HepG2 (cell line): ENCODE data around the gene ATG4B. TPM values are rescaled to one million over a fixed set of nuclear protein-coding genes. Genes with fewer than 3 reads are reported as not detected.
A peak's percentile ranks its signal among the peaks of the same experiment; 100 is the strongest.

Experiments
- ATAC-seq: fragments of 200-7000 bp; cut with Tn5 transposase; 3 replicates; pipeline ENCODE4 v1.9.1; 2020; ENCODE audit warnings: mild to moderate bottlenecking, moderate library complexity
- BruUV-seq: library from RNA; stranded (reverse); fragments of 400-500 nt; replicated peaks from 2 replicates; lab custom pipeline; 2021; lab: Mats Ljungman, UMichigan
- CTCF ChIA-PET: fragments of 300-600 bp; formaldehyde crosslinking; extraction: SDS; loops from one replicate; lab custom pipeline; 2021; ENCODE audit warnings: low total read pairs, inconsistent platforms, low intra/inter-chr PET ratio; lab: Yijun Ruan, JAX
- POLR2A ChIA-PET: fragments of 350-600 bp; sonication (Branson Sonifier 250); formaldehyde crosslinking; loops from one replicate; lab custom pipeline; 2020; ENCODE audit warnings: antibody characterized with exemption, inconsistent platforms; lab: Yijun Ruan, JAX
- DNase-seq: peaks from one replicate; pipeline ENCODE4 v3.0.0-alpha.2; 2015; ENCODE audit warnings: low spot score
- FAIRE-seq: peaks from 3 replicates; lab custom pipeline; 2011; peaks lifted over from hg19 to GRCh38; lab: Jason Lieb, UNC
- H2AFZ ChIP-seq: one replicate; pipeline ENCODE4 v1.6.1; 2011; ENCODE audit warnings: low read length, inconsistent platforms
- H3K27ac ChIP-seq: fragments of 300-600 bp; 3 replicates; pipeline ENCODE4 v1.8.0; 2011; ENCODE audit warnings: mixed run types, mild to moderate bottlenecking, mixed read lengths, low read length, inconsistent platforms; ENCODE audit not compliant: insufficient read depth; ENCODE audit errors: extremely low read length
- H3K27me3 ChIP-seq, 2 experiments: fragments of 200-600 bp in 1 of 2; 2 replicates in 1 of 2; 3 replicates in 1 of 2; pipeline versions ENCODE4 v1.6.0 to v1.8.0; 2011; ENCODE audit warnings: low read length in 2 of 2, mild to moderate bottlenecking in 2 of 2, moderate library complexity in 2 of 2, inconsistent platforms in 1 of 2; ENCODE audit not compliant: insufficient read depth in 2 of 2, control insufficient read depth in 1 of 2
- H3K36me3 ChIP-seq, 2 experiments: fragments of 200-600 bp in 1 of 2; replicated peaks in 1 of 2; 2 replicates in 1 of 2; 3 replicates in 1 of 2; pipeline versions ENCODE4 v1.5.1 to v1.8.0; 2011; ENCODE audit warnings: low read length in 2 of 2, inconsistent platforms in 1 of 2; ENCODE audit not compliant: insufficient read depth in 2 of 2, control insufficient read depth in 1 of 2
- H3K4me1 ChIP-seq: 2 replicates; pipeline ENCODE4 v1.5.1; 2012; ENCODE audit warnings: low read length, inconsistent platforms; ENCODE audit not compliant: insufficient read depth
- H3K4me2 ChIP-seq: 2 replicates; pipeline ENCODE4 v1.6.0; 2011; ENCODE audit warnings: low read depth, low read length, inconsistent platforms
- H3K4me3 ChIP-seq, 3 experiments: fragments of 200-600 bp in 1 of 3; sonication (generic), shearing (Covaris generic) in 1 of 3; replicated peaks in 1 of 3; 2 replicates each; pipeline ENCODE4 v1.5.1; 2011 to 2016; ENCODE audit warnings: low read length in 3 of 3, inconsistent platforms in 2 of 3, low read depth in 2 of 3, mild to moderate bottlenecking in 2 of 3, control low read depth in 1 of 3, mixed read lengths in 1 of 3; ENCODE audit not compliant: insufficient read depth in 1 of 3
- H3K79me2 ChIP-seq: one replicate; pipeline ENCODE4 v1.6.1; 2011; ENCODE audit warnings: low read length, inconsistent platforms; ENCODE audit not compliant: insufficient read depth
- H3K9ac ChIP-seq: 2 replicates; pipeline ENCODE4 v1.6.0; 2011; ENCODE audit warnings: mild to moderate bottlenecking, low read depth, low read length, inconsistent platforms; ENCODE audit not compliant: insufficient read depth
- H3K9me3 ChIP-seq: 2 replicates; pipeline ENCODE4 v1.5.1; 2012; ENCODE audit warnings: mild to moderate bottlenecking, low read length
- H4K20me1 ChIP-seq: 2 replicates; pipeline ENCODE4 v1.6.0; 2011; ENCODE audit warnings: inconsistent platforms, mild to moderate bottlenecking, low read length, moderate library complexity; ENCODE audit not compliant: insufficient read depth
- AHR ChIP-seq: IDR thresholded peaks from 2 replicates; pipeline ENCODE4 v1.6.1; 2018; ENCODE audit warnings: missing genetic modification reagents, missing compliant biosample characterization
- ATRX ChIP-seq: sonication (generic); formaldehyde crosslinking; IDR thresholded peaks from 2 replicates; pipeline ENCODE4 v1.4.0; 2020; ENCODE audit warnings: missing genetic modification reagents, borderline replicate concordance
- MIXL1 ChIP-seq: IDR thresholded peaks from 2 replicates; pipeline ENCODE4 v1.6.1; 2016
- PRMT3 ChIP-seq: sonication (generic); formaldehyde crosslinking; IDR thresholded peaks from 2 replicates; pipeline ENCODE4 v1.8.1; 2022; ENCODE audit warnings: low read depth, mild to moderate bottlenecking, moderate library complexity, missing genetic modification reagents, borderline replicate concordance
- SP4 ChIP-seq: sonication (generic); formaldehyde crosslinking; IDR thresholded peaks from 2 replicates; pipeline ENCODE4 v1.8.1; 2023; ENCODE audit warnings: mild to moderate bottlenecking, missing genetic modification reagents
- ZFP1 ChIP-seq: IDR thresholded peaks from 2 replicates; pipeline ENCODE4 v1.6.1; 2016
- ZNF256 ChIP-seq: sonication (generic); formaldehyde crosslinking; conservative IDR thresholded peaks from 2 replicates; pipeline ENCODE4 v1.4.0; 2020; ENCODE audit warnings: missing genetic modification reagents
- ZNF577 ChIP-seq: sonication (generic); formaldehyde crosslinking; IDR thresholded peaks from 2 replicates; pipeline ENCODE4 v1.4.0; 2020; ENCODE audit warnings: mild to moderate bottlenecking, low read depth, missing genetic modification reagents, borderline replicate concordance
- ZNF709 ChIP-seq: sonication (generic); formaldehyde crosslinking; IDR thresholded peaks from 2 replicates; pipeline ENCODE4 v1.5.0; 2020; ENCODE audit warnings: mild to moderate bottlenecking, missing genetic modification reagents
- WGBS: methylation state at CpG from one replicate; pipeline ENCODE4 v1.1.6; 2017; ENCODE audit warnings: low lambda C conversion rate; 5-methylcytosine and 5-hydroxymethylcytosine counted together
- in situ Hi-C: cut with HindIII; loops from 2 replicates; pipeline ENCODE4 v1.10.0; 2017; ENCODE audit warnings: low pct_unique_long_range_greater_than_20kb; ENCODE audit not compliant: extremely low pct_ligation_motif_present
- intact Hi-C: fragments of 100-400 bp; cut with micrococcal nuclease; formaldehyde crosslinking; loops from one replicate; pipeline ENCODE4 v1.10.0; 2022; ENCODE audit not compliant: unreplicated experiment
- polyA plus RNA-seq, 8 experiments: library from polyadenylated mRNA; depleted of rRNA in 3 of 8; stranded (reverse) in 7 of 8; unstranded in 1 of 8; fragments of >200 nt; fragmentation: Illumina TruSeq in 4 of 8; extraction: Trizol in 4 of 8; gene quantifications; 2 replicates each; pipeline versions ENCODE4 v1.2.1 to v1.2.3, GENCODE V29; 2011 to 2016; ENCODE audit warnings: low read depth in 4 of 8, missing spikeins in 1 of 8, mixed read lengths in 1 of 8; ENCODE audit not compliant: insufficient read depth in 1 of 8
- total RNA-seq, 5 experiments: library from RNA; depleted of rRNA; stranded (reverse); fragments of >200 nt; fragmentation: Illumina TruSeq; extraction: Trizol; gene quantifications; 2 replicates each; pipeline ENCODE4 v1.2.3, GENCODE V29; 2016; ENCODE audit warnings: low read depth in 1 of 5
- TF ChIP-seq, protein P1 (sequence below): sonication (generic); formaldehyde crosslinking; IDR thresholded peaks from 2 replicates; pipeline ENCODE4 v1.5.0; 2020; ENCODE audit warnings: missing genetic modification reagents
- TF ChIP-seq, protein P2 (sequence below): sonication (generic); formaldehyde crosslinking; IDR thresholded peaks from 2 replicates; pipeline ENCODE4 v1.4.0; 2020; ENCODE audit warnings: missing genetic modification reagents
- TF ChIP-seq, protein P3 (sequence below): sonication (generic); formaldehyde crosslinking; IDR thresholded peaks from 2 replicates; pipeline ENCODE4 v1.4.0; 2020; ENCODE audit warnings: missing genetic modification reagents
- TF ChIP-seq, protein P4 (sequence below): sonication (generic); formaldehyde crosslinking; IDR thresholded peaks from 2 replicates; pipeline ENCODE4 v1.4.0; 2020; ENCODE audit warnings: missing genetic modification reagents, borderline replicate concordance

Gene ATG4B
- total and polyA plus RNA-seq, 2 of the 13 experiments (the other 11 are each of a cell fraction or from before 2014, with no cell fraction given) = 95.5 to 239 TPM

DNA sequence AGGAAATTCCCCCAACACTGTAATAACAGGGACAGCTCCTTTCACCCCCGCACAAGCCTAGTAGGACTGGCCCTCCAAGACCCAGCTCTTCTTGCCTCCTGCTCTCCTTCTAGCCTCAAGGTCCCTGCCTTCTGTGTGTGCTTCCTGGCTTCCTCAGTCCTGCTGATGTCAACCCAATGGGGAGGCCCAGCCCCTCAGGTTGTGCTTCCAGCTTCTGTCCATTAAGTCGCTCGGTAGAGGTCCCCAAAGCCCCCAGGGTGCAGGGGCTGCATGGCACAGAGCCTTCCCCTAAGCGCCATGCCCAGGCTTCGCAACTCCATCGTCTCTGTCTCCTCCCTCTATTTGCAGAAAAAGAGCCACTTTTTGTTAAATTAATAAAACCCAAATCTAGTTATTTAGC, 39.9 kb upstream of the ATG4B start (continued):
- TF ChIP-seq, protein P1, sequence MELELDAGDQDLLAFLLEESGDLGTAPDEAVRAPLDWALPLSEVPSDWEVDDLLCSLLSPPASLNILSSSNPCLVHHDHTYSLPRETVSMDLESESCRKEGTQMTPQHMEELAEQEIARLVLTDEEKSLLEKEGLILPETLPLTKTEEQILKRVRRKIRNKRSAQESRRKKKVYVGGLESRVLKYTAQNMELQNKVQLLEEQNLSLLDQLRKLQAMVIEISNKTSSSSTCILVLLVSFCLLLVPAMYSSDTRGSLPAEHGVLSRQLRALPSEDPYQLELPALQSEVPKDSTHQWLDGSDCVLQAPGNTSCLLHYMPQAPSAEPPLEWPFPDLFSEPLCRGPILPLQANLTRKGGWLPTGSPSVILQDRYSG (CRISPR knock-in tag) = no peak
- TF ChIP-seq, protein P2, sequence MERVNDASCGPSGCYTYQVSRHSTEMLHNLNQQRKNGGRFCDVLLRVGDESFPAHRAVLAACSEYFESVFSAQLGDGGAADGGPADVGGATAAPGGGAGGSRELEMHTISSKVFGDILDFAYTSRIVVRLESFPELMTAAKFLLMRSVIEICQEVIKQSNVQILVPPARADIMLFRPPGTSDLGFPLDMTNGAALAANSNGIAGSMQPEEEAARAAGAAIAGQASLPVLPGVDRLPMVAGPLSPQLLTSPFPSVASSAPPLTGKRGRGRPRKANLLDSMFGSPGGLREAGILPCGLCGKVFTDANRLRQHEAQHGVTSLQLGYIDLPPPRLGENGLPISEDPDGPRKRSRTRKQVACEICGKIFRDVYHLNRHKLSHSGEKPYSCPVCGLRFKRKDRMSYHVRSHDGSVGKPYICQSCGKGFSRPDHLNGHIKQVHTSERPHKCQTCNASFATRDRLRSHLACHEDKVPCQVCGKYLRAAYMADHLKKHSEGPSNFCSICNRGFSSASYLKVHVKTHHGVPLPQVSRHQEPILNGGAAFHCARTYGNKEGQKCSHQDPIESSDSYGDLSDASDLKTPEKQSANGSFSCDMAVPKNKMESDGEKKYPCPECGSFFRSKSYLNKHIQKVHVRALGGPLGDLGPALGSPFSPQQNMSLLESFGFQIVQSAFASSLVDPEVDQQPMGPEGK (CRISPR knock-in tag) = no peak
- TF ChIP-seq ZNF709 = no peak

DNA sequence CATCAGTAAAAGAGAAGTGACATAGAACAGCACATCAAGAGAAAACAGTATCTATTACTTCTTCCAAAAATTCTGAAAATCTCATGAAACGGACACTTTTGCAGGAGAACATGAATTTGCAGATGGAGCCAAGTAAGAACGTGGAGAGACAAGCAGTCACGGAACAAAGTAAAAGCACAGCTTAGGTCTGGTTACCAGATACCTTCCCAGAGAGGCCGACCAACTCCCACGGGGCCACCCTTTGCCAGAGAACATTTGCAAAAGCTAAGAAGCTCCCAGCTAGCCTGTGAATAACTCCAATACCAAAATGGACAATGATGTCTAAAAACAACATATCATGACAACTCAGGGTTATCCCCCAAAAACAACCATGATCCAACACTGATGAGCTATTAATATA, 39.4 kb upstream of the ATG4B start:
- no peak for DNase-seq
- ATAC-seq = no peak
- Histone ChIP-seq H3K27ac (no peak overlapping the region), H2AFZ (no peak overlapping the region), H4K20me1 (no peaks in the 10 kb centered on the region), H3K79me2 (no peaks in the 10 kb centered on the region), H3K27me3 (no peaks in the 10 kb centered on the region), H3K4me3 (no peak overlapping the region), H3K9me3 (no peaks in the 10 kb centered on the region), H3K4me1 (no peaks in the 10 kb centered on the region), H3K36me3 (peaks cover 29 to 74% of the 10 kb centered on the region in 2 experiments), H3K4me2 (no peak overlapping the region), H3K9ac (no peak overlapping the region)
- in situ Hi-C loops (no loop called here), intact Hi-C loops (loop anchor here (1.0 to 5.0 kb wide), 2 partner anchors 46 to 90 kb away; partner anchors contain the start of gene STK25)
- no TSS peak for BruUV-seq
- FAIRE-seq = peak; percentile 30
- ChIA-PET CTCF (no interaction called here), POLR2A (interaction anchor here (0.8 to 3.0 kb wide), 2 partner anchors 8 to 12 kb away, joined by 3 to 10 read pairs; no protein-coding TSS in a partner anchor)
- WGBS = 72% methylated on average over 5 of the region's 5 CpGs
- TF ChIP-seq, protein P3, sequence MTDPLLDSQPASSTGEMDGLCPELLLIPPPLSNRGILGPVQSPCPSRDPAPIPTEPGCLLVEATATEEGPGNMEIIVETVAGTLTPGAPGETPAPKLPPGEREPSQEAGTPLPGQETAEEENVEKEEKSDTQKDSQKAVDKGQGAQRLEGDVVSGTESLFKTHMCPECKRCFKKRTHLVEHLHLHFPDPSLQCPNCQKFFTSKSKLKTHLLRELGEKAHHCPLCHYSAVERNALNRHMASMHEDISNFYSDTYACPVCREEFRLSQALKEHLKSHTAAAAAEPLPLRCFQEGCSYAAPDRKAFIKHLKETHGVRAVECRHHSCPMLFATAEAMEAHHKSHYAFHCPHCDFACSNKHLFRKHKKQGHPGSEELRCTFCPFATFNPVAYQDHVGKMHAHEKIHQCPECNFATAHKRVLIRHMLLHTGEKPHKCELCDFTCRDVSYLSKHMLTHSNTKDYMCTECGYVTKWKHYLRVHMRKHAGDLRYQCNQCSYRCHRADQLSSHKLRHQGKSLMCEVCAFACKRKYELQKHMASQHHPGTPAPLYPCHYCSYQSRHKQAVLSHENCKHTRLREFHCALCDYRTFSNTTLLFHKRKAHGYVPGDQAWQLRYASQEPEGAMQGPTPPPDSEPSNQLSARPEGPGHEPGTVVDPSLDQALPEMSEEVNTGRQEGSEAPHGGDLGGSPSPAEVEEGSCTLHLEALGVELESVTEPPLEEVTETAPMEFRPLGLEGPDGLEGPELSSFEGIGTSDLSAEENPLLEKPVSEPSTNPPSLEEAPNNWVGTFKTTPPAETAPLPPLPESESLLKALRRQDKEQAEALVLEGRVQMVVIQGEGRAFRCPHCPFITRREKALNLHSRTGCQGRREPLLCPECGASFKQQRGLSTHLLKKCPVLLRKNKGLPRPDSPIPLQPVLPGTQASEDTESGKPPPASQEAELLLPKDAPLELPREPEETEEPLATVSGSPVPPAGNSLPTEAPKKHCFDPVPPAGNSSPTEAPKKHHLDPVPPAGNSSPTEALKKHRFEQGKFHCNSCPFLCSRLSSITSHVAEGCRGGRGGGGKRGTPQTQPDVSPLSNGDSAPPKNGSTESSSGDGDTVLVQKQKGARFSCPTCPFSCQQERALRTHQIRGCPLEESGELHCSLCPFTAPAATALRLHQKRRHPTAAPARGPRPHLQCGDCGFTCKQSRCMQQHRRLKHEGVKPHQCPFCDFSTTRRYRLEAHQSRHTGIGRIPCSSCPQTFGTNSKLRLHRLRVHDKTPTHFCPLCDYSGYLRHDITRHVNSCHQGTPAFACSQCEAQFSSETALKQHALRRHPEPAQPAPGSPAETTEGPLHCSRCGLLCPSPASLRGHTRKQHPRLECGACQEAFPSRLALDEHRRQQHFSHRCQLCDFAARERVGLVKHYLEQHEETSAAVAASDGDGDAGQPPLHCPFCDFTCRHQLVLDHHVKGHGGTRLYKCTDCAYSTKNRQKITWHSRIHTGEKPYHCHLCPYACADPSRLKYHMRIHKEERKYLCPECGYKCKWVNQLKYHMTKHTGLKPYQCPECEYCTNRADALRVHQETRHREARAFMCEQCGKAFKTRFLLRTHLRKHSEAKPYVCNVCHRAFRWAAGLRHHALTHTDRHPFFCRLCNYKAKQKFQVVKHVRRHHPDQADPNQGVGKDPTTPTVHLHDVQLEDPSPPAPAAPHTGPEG (CRISPR knock-in tag) = no peak
- TF ChIP-seq SP4 = no peak
- TF ChIP-seq ZFP1 (CRISPR knock-in tag) = no peak
- TF ChIP-seq, protein P4, sequence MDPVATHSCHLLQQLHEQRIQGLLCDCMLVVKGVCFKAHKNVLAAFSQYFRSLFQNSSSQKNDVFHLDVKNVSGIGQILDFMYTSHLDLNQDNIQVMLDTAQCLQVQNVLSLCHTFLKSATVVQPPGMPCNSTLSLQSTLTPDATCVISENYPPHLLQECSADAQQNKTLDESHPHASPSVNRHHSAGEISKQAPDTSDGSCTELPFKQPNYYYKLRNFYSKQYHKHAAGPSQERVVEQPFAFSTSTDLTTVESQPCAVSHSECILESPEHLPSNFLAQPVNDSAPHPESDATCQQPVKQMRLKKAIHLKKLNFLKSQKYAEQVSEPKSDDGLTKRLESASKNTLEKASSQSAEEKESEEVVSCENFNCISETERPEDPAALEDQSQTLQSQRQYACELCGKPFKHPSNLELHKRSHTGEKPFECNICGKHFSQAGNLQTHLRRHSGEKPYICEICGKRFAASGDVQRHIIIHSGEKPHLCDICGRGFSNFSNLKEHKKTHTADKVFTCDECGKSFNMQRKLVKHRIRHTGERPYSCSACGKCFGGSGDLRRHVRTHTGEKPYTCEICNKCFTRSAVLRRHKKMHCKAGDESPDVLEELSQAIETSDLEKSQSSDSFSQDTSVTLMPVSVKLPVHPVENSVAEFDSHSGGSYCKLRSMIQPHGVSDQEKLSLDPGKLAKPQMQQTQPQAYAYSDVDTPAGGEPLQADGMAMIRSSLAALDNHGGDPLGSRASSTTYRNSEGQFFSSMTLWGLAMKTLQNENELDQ (CRISPR knock-in tag) = no peak
- TF ChIP-seq ZNF577 (CRISPR knock-in tag) = no peak
- no peak for TF ChIP-seq ATRX (CRISPR knock-in tag)
- no peak for TF ChIP-seq MIXL1
- TF ChIP-seq AHR (CRISPR knock-in tag) = no peak
- TF ChIP-seq ZNF256 (CRISPR knock-in tag) = no peak
- no peak for TF ChIP-seq PRMT3 (CRISPR knock-in tag)
